ENCODE results near the gene PLSCR4.
"Not testable (repeated sequence)": the region's sequence is repeated elsewhere in the genome, so short reads cannot be mapped to it uniquely, and the experiment has no call there.

The PLSCR4 gene

GRCh38 chr3:146250449-146251382 lies at the start of gene PLSCR4:
Gene PLSCR4 (minus strand): TSS chr3:146251105. CDS start chr3:146222071, 29,034 bp downstream.
- no peak for TF ChIP-seq CTCF (conservative IDR thresholded peaks at IDR 0.05; ENCODE audit: low read depth)
- DNase-seq (ENCODE audit: low spot score): peak; percentile 36
- peak within 1 kb of the TSS; percentile 87 for H3K27ac ChIP-seq
- ChIA-PET POLR2A (ENCODE audit: low non-redundant PET) (no interaction called here), CTCF (no interaction called here)

GRCh38 chr3:146293401-146293800 lies 42.5 kb upstream of the PLSCR4 start:
- POLR2A ChIA-PET (ENCODE audit: low non-redundant PET); H3K27ac ChIP-seq; DNase-seq (ENCODE audit: low spot score); CTCF ChIA-PET: not testable (repeated sequence)

GRCh38 chr3:146283781-146284445 lies 33.0 kb upstream of the PLSCR4 start:
- no peak for TF ChIP-seq CTCF (conservative IDR thresholded peaks at IDR 0.05; ENCODE audit: low read depth)
- ChIA-PET CTCF (no interaction called here), POLR2A (ENCODE audit: low non-redundant PET) (no interaction called here)
- H3K27ac ChIP-seq: no peak overlapping the region
- no peak for DNase-seq (ENCODE audit: low spot score)

GRCh38 chr3:146280864-146281263 lies 30.0 kb upstream of the PLSCR4 start:
- no peak for TF ChIP-seq CTCF (conservative IDR thresholded peaks at IDR 0.05; ENCODE audit: low read depth)
- DNase-seq (ENCODE audit: low spot score): no peak
- H3K27ac ChIP-seq: no peak overlapping the region
- ChIA-PET POLR2A (ENCODE audit: low non-redundant PET) (no interaction called here), CTCF (no interaction called here)

- no peak for TF ChIP-seq CTCF (conservative IDR thresholded peaks at IDR 0.05; ENCODE audit: low read depth)
- CTCF ChIA-PET: no interaction called here
Observed at GRCh38 chr3:146279951-146280350, 29.0 kb upstream of the PLSCR4 start.

GRCh38 chr3:146279013-146279412 lies 28.1 kb upstream of the PLSCR4 start:
- no peak for DNase-seq (ENCODE audit: low spot score)
- POLR2A ChIA-PET (ENCODE audit: low non-redundant PET): no interaction called here
- no peak overlapping the region for H3K27ac ChIP-seq

More at GRCh38 chr3:146279951-146280350, 29.0 kb upstream of the PLSCR4 start:
- DNase-seq (ENCODE audit: low spot score): no peak
- POLR2A ChIA-PET (ENCODE audit: low non-redundant PET): no interaction called here
- H3K27ac ChIP-seq: no peak overlapping the region

More at GRCh38 chr3:146279013-146279412, 28.1 kb upstream of the PLSCR4 start:
- TF ChIP-seq CTCF (conservative IDR thresholded peaks at IDR 0.05; ENCODE audit: low read depth): no peak
- CTCF ChIA-PET: interaction anchor here (0.6 kb wide), 1 partner anchor 116 kb away, joined by 5 read pairs; no protein-coding TSS in a partner anchor
